Left lung (tissue), 10 donors: ENCODE results near the gene PHC1. TPM values are rescaled to one million over a fixed set of nuclear protein-coding genes. Genes with fewer than 3 reads are reported as not detected.

Experiments used
- ATAC-seq: fragments of 200-7000 bp; cut with Tn5 transposase; one replicate; pipeline ENCODE4 v1.9.1; 2020; ENCODE audit warnings: moderate library complexity
- DNase-seq, 4 donors: peaks; one replicate each; pipeline ENCODE4 v3.0.0-alpha.2; 2013 to 2020
- H3K27ac ChIP-seq, 2 donors: fragments of 200-600 bp; sonication (generic) in 1 of 2; one replicate each; pipeline versions ENCODE4 v1.5.0 to v1.8.0; 2020 to 2021
- H3K27me3 ChIP-seq, 2 donors: fragments of 200-600 bp; sonication (generic) in 1 of 2; one replicate each; pipeline versions ENCODE4 v1.5.0 to v1.8.0; 2020 to 2021
- H3K36me3 ChIP-seq, 2 donors: fragments of 200-600 bp; sonication (generic) in 1 of 2; one replicate each; pipeline versions ENCODE4 v1.5.0 to v1.8.0; 2020 to 2021
- H3K4me1 ChIP-seq, 2 donors: fragments of 200-600 bp; one replicate each; pipeline ENCODE4 v1.8.0; 2021
- H3K4me3 ChIP-seq, 2 donors: fragments of 200-600 bp; sonication (generic) in 1 of 2; one replicate each; pipeline versions ENCODE4 v1.5.0 to v1.8.0; 2020 to 2021; ENCODE audit warnings: mild to moderate bottlenecking in 1 of 2
- H3K9me3 ChIP-seq, 2 donors: fragments of 200-600 bp; sonication (generic) in 1 of 2; one replicate each; pipeline versions ENCODE4 v1.5.0 to v1.8.0; 2020 to 2021
- intact Hi-C, 2 donors: fragments of 100-400 bp; cut with DNase I; formaldehyde crosslinking; loops; one replicate each; pipeline versions ENCODE4 v1.11.2 to v1.14.2; 2022
- polyA plus RNA-seq, 6 donors: library from polyadenylated mRNA; unstranded; fragments of 120-200 nt; gene quantifications; one replicate each; pipeline ENCODE4 v1.2.1, GENCODE V29; 2013; ENCODE audit not compliant: insufficient read length in 6 of 6
- total RNA-seq, 2 donors: library from RNA; stranded (reverse); fragmentation: NEBNext Ultra II Directional; extraction: Animal tissue kit (Norgen Biotek cat#: 25700); gene quantifications; one replicate each; pipeline ENCODE4 v1.2.1, GENCODE V29; 2021
- TF ChIP-seq, protein P1 (sequence below), 2 donors: fragments of 200-600 bp; sonication (generic) in 1 of 2; IDR thresholded peaks; one replicate each; pipeline versions ENCODE4 v1.5.0 to v1.8.0; 2021; ENCODE audit warnings: antibody characterized with exemption in 2 of 2
- donor health status: DM: no; HTN: yes; CAD: no.
- donor health status: DM: no; HTN: no; CAD: no.

Gene PHC1
- total and polyA plus RNA-seq, 8 donors = 30.1 to 111 (median 96.4) TPM

DNA sequence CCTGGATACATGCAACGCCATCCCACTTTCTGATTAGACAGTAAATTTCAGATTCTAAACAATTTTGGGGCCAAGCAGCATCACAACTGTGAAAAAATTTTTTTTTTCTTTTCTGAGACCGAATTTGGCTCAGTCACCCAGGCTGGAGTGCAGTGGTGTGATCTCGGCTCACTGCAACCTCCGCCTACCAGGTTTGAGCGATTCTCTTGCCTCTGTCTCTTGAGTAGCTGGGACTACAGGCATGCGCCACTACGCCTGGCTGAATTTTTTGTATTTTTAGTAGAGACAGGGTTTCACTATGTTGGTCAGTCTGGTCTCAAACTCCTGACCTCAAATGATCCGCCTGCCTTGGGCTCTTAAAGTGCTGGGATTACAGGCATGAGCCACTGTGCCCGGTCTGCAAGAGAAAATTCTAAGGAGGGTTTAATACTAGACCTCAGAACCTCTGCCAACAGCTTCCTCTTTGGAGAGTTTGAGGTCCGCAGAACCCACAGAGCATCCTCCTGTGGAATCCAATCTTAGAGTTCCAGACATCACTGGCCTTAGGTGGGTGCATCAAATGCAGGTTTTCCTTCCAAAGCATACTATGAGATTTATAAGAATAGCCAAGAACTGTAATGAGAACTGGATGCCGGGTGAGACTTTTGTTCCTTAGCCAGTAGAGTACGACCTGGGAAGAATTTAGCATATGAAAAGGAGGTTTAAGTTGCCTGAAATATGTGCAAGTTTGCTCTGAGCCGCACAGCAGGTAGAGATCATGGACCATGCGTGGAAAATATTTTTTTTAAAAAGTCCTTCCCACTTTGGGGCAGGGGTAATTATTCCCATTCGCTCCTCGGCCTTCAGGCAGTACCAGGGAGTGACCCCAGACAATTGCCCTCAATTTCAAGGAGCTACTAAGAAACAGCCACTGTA, 7.8 kb upstream of the PHC1 start:
- H3K27me3 ChIP-seq = no peaks in the 10 kb centered on the region
- H3K9me3 ChIP-seq = peaks cover 0 to 3% of the 10 kb centered on the region in 2 donors
- no peak overlapping the region for H3K27ac ChIP-seq
- no peak overlapping the region for H3K4me3 ChIP-seq
- H3K36me3 ChIP-seq = no peaks in the 10 kb centered on the region
- DNase-seq = no peak
- TF ChIP-seq, protein P1, sequence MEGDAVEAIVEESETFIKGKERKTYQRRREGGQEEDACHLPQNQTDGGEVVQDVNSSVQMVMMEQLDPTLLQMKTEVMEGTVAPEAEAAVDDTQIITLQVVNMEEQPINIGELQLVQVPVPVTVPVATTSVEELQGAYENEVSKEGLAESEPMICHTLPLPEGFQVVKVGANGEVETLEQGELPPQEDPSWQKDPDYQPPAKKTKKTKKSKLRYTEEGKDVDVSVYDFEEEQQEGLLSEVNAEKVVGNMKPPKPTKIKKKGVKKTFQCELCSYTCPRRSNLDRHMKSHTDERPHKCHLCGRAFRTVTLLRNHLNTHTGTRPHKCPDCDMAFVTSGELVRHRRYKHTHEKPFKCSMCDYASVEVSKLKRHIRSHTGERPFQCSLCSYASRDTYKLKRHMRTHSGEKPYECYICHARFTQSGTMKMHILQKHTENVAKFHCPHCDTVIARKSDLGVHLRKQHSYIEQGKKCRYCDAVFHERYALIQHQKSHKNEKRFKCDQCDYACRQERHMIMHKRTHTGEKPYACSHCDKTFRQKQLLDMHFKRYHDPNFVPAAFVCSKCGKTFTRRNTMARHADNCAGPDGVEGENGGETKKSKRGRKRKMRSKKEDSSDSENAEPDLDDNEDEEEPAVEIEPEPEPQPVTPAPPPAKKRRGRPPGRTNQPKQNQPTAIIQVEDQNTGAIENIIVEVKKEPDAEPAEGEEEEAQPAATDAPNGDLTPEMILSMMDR (IDR thresholded peaks at IDR 0.05) = no peak
- ATAC-seq = no peak
- H3K4me1 ChIP-seq = no peaks in the 10 kb centered on the region
- intact Hi-C loops = no loop called here

DNA sequence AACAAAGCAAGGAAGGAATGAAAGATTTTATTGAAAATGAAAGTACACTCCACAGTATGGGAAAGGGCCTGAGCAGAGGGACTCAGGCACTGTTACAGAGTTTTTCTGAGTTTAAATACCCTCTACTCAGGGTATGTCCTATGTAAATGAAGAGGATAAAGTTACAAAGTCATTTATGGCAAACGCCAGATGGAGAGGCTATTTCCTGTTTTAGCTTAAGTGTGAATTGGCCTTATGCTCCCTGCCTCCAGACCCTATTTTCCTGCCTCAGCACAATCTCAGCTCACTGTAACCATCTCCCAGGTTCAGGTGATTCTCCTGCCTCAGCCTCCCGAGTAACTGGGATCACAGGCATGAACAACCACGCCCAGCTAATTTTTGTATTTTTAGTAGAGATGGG, 6.8 kb upstream of the PHC1 start:
- DNase-seq = no peak
- H3K4me3 ChIP-seq = no peak overlapping the region
- no peaks in the 10 kb centered on the region for H3K4me1 ChIP-seq
- no peak overlapping the region for H3K27ac ChIP-seq
- ATAC-seq = no peak
- TF ChIP-seq, protein P1 (IDR thresholded peaks at IDR 0.05) = no peak
- intact Hi-C loops = no loop called here
- no peaks in the 10 kb centered on the region for H3K36me3 ChIP-seq
- no peaks in the 10 kb centered on the region for H3K27me3 ChIP-seq
- no peaks in the 10 kb centered on the region for H3K9me3 ChIP-seq

DNA sequence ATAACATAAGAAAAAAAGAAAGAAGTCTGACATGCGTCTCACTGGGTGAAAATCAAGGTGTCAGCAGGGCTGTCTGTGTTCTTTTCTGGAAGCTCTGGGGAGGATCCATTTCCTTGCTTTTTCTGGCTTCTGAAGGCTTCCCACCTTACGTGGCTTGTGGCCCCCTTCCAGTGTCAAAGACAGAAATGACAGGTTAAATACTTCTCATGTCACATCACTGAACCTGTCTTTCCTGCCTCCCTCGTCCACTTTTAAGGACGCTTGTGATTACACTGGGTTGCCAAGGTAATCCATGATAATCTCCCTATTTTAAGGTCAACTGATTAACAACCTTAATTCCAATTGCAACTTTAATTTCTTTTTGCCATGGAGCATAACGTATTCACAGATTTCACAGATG, 4.6 kb upstream of the PHC1 start:
- Histone ChIP-seq H3K36me3 (no peaks in the 10 kb centered on the region), H3K4me1 (peaks cover 0 to 14% of the 10 kb centered on the region in 2 donors), H3K27ac (no peak overlapping the region), H3K9me3 (no peaks in the 10 kb centered on the region), H3K27me3 (no peaks in the 10 kb centered on the region), H3K4me3 (no peak overlapping the region)
- ATAC-seq (no peak), DNase-seq (no peak)
- intact Hi-C loops = no loop called here
- TF ChIP-seq, protein P1 (IDR thresholded peaks at IDR 0.05) = no peak

DNA sequence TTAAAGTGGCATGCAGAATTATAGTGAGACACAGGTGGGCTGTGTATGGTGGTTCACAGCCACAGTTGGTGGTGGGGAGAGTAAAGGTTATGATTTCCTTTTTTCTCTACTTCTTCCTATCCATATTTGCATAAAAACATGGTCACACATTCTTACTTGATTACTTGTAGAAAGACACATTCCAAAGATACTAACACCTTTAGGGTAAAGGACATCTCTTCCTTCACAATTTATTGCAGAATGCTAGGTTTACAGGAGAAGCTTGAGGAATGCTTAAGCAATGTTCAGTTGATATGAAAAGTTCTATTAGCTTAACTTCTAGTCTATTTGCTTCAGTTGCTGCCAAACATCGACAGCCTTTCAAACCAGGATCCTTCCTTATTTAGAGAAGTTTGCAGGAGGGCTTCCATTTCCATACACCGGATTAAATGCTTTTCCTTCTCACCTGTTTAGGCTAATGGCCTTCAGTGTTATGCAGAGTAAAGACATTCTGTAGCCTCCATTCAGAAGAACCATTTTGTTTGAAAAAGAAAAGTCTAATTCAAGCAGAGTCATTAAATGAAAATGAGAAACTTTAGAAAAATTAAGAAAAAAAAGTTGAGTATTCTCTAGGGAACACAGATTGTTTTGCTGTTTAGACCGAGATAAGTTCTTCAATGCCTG, 2.6 kb upstream of the PHC1 start:
- no peak overlapping the region for H3K27ac ChIP-seq
- TF ChIP-seq, protein P1 (IDR thresholded peaks at IDR 0.05) = no peak
- H3K9me3 ChIP-seq = no peaks in the 10 kb centered on the region
- intact Hi-C loops = no loop called here
- no peaks in the 10 kb centered on the region for H3K27me3 ChIP-seq
- peaks cover 7 to 24% of the 10 kb centered on the region in 2 donors for H3K4me1 ChIP-seq
- H3K36me3 ChIP-seq = no peaks in the 10 kb centered on the region
- no peak overlapping the region for H3K4me3 ChIP-seq
- DNase-seq (no peak), ATAC-seq (no peak)

DNA sequence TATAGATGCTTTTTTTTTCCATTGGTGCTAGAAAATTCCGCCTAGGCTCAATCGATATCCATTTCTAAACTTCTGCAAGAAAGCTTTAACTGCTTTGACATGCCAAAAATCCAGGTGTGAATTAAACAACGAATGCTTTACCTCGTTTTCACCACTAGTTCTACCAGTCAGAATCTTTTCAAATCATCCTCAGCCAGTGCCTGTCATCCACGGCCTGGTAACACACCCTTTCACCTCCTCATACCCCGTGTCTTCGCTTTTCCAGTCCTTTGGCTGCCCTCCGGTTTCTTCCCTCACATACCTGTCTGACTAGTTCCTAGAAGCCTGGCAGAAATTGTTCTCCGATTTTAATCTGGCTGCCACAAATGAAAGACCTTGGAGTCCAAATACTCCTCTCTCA, 1.4 kb upstream of the PHC1 start:
- H3K36me3 ChIP-seq = peaks cover 0 to under 1% of the 10 kb centered on the region in 2 donors
- DNase-seq (peak in 1 of 4 donors; percentile 39), ATAC-seq (no peak)
- H3K27me3 ChIP-seq = no peaks in the 10 kb centered on the region
- no peaks in the 10 kb centered on the region for H3K9me3 ChIP-seq
- TF ChIP-seq, protein P1 (IDR thresholded peaks at IDR 0.05) = no peak
- intact Hi-C loops = no loop called here
- H3K27ac ChIP-seq = peak overlapping the region; percentile 80 to 85
- H3K4me3 ChIP-seq = no peak overlapping the region
- H3K4me1 ChIP-seq = peaks cover 7 to 24% of the 10 kb centered on the region in 2 donors
